B cell (primary cell): ENCODE results near the gene NUMBL. TPM values are rescaled to one million over a fixed set of nuclear protein-coding genes. Genes with fewer than 3 reads are reported as not detected.

Source experiments
- ATAC-seq: fragments of 200-7000 bp; cut with Tn5 transposase; one replicate; pipeline ENCODE4 v1.10.0; 2021; ENCODE audit warnings: low read depth, mild to moderate bottlenecking, moderate number of reproducible peaks, moderate library complexity
- CTCF ChIA-PET: fragments of 350-600 bp; sonication (Branson Sonifier 250); formaldehyde crosslinking; loops from one replicate; lab custom pipeline; 2021; ENCODE audit warnings: antibody characterized with exemption, inconsistent platforms; lab: Charles Lee
- POLR2A ChIA-PET: fragments of 350-600 bp; sonication (Branson Sonifier 250); formaldehyde crosslinking; loops from one replicate; lab custom pipeline; 2021; ENCODE audit warnings: antibody characterized with exemption; lab: Charles Lee
- DNase-seq: peaks from one replicate; pipeline ENCODE4 v3.0.0; 2013
- H2AFZ ChIP-seq: 2 replicates; pipeline ENCODE4 v1.6.1; 2012; ENCODE audit warnings: mild to moderate bottlenecking, low read depth, low read length; ENCODE audit not compliant: insufficient read depth, poor library complexity, severe bottlenecking
- H3K27ac ChIP-seq, 2 donors: 1 replicate in 1 of 2; 2 replicates in 1 of 2; pipeline ENCODE4 v1.5.1; 2012 to 2013; ENCODE audit warnings: low read length in 2 of 2, mild to moderate bottlenecking in 2 of 2, moderate library complexity in 1 of 2
- H3K27me3 ChIP-seq, 4 experiments: fragments of 200-600 bp in 1 of 4; sonication (generic) in 1 of 4; replicated peaks in 1 of 4; 1 replicate in 2 of 4; 2 replicates in 2 of 4; pipeline versions ENCODE4 v1.6.1 to v1.7.0; 2013 to 2016; ENCODE audit warnings: low read length in 3 of 4, mild to moderate bottlenecking in 2 of 4, mixed read lengths in 1 of 4, moderate library complexity in 1 of 4; ENCODE audit not compliant: insufficient read depth in 4 of 4, control insufficient read depth in 3 of 4; ENCODE audit errors: control extremely low read depth in 1 of 4
- H3K36me3 ChIP-seq, 2 experiments: replicated peaks in 1 of 2; 1 replicate in 1 of 2; 2 replicates in 1 of 2; pipeline versions ENCODE4 v1.6.1 to v1.7.1; 2013; ENCODE audit warnings: low read length in 1 of 2; ENCODE audit not compliant: insufficient read depth in 2 of 2, control insufficient read depth in 1 of 2; ENCODE audit errors: control extremely low read depth in 1 of 2, extremely low read depth in 1 of 2
- H3K4me1 ChIP-seq, 2 donors: fragments of 200-600 bp in 1 of 2; sonication (generic) in 1 of 2; 1 replicate in 1 of 2; 2 replicates in 1 of 2; pipeline versions ENCODE4 v1.5.1 to v1.6.1; 2013 to 2017; ENCODE audit warnings: low read length in 2 of 2; ENCODE audit not compliant: control insufficient read depth in 2 of 2, insufficient read depth in 2 of 2
- H3K4me2 ChIP-seq: replicated peaks from 2 replicates; pipeline ENCODE3; 2012; ENCODE audit warnings: mild to moderate bottlenecking, low read depth, low read length; ENCODE audit not compliant: poor library complexity, severe bottlenecking
- H3K4me3 ChIP-seq, 5 experiments: fragments of 200-600 bp in 1 of 5; sonication (generic) in 1 of 5; 1 replicate in 3 of 5; 2 replicates in 2 of 5; pipeline versions ENCODE4 v1.5.1 to v1.7.0; 2011 to 2016; ENCODE audit warnings: low read length in 4 of 5, mild to moderate bottlenecking in 4 of 5, low read depth in 2 of 5, control low read depth in 1 of 5, moderate library complexity in 1 of 5; ENCODE audit not compliant: insufficient read depth in 1 of 5; ENCODE audit errors: control extremely low read depth in 1 of 5, extremely low read depth in 1 of 5
- H3K79me2 ChIP-seq: fragments of 200-600 bp; sonication (generic); one replicate; pipeline ENCODE4 v1.6.0; 2016; ENCODE audit warnings: low read length; ENCODE audit not compliant: control insufficient read depth, insufficient read depth
- H3K9ac ChIP-seq: fragments of 200-600 bp; sonication (generic); 2 replicates; pipeline ENCODE4 v1.6.1; 2017; ENCODE audit warnings: mild to moderate bottlenecking, low read length, moderate library complexity
- H3K9me3 ChIP-seq, 3 donors: one replicate each; pipeline versions ENCODE4 v1.6.1 to v1.7.1; 2013; ENCODE audit warnings: low read length in 2 of 3; ENCODE audit not compliant: control insufficient read depth in 2 of 3, insufficient read depth in 1 of 3; ENCODE audit errors: control extremely low read depth in 1 of 3
- H4K20me1 ChIP-seq: 2 replicates; pipeline ENCODE4 v1.6.0; 2012; ENCODE audit warnings: mild to moderate bottlenecking, low read length; ENCODE audit not compliant: insufficient read depth, control insufficient read depth, poor library complexity, severe bottlenecking
- H3K27ac Mint-ChIP-seq: one replicate; pipeline ENCODE4 v1.8.0; 2021; ENCODE audit warnings: mixed read lengths
- H3K27me3 Mint-ChIP-seq: one replicate; pipeline ENCODE4 v1.8.0; 2021; ENCODE audit warnings: mixed read lengths
- H3K4me1 Mint-ChIP-seq: one replicate; pipeline ENCODE4 v1.8.0; 2021; ENCODE audit warnings: mixed read lengths
- H3K4me3 Mint-ChIP-seq: one replicate; pipeline ENCODE4 v1.8.0; 2021; ENCODE audit warnings: mixed read lengths
- H3K9me3 Mint-ChIP-seq: one replicate; pipeline ENCODE4 v1.8.0; 2022; ENCODE audit warnings: mixed read lengths; ENCODE audit not compliant: insufficient read depth
- EZH2 ChIP-seq: IDR thresholded peaks from 2 replicates; pipeline ENCODE4 v1.6.1; 2012; ENCODE audit warnings: borderline replicate concordance, low read depth, mild to moderate bottlenecking, moderate library complexity, low read length; ENCODE audit not compliant: insufficient read depth, poor library complexity, severe bottlenecking
- WGBS: methylation state at CpG from one replicate; pipeline ENCODE4 v1.1.5; 2013; ENCODE audit warnings: missing lambda C conversion rate; ENCODE audit not compliant: insufficient coverage; 5-methylcytosine and 5-hydroxymethylcytosine counted together
- intact Hi-C: fragments of 100-400 bp; cut with micrococcal nuclease; formaldehyde crosslinking; loops from one replicate; pipeline ENCODE4 v1.10.0; 2022
- polyA plus RNA-seq: library from polyadenylated mRNA; depleted of rRNA; stranded (reverse); fragments of >200 nt; gene quantifications from 2 replicates; pipeline ENCODE4 v1.2.3, GENCODE V29; 2012
- total RNA-seq, 2 donors: library from RNA; stranded (reverse); fragments of 120-200 nt in 1 of 2; gene quantifications; 1 replicate in 1 of 2; 2 replicates in 1 of 2; pipeline versions ENCODE4 v1.2.3 to v1.2.4, GENCODE V29; 2013 to 2022
- TF ChIP-seq, protein P1 (sequence below): fragments of 200-600 bp; IDR thresholded peaks from one replicate; pipeline ENCODE4 v1.8.0; 2022; ENCODE audit warnings: antibody characterized with exemption, mild to moderate bottlenecking

NUMBL gene
- total and polyA plus RNA-seq, 2 donors (not counting 1 experiment from before 2014, with no cell fraction given) = 7.8 to 21.8 TPM

GRCh38 chr19:40616941-40617340 is 73.5 kb downstream of the NUMBL start:
- no peak overlapping the region for H3K4me3 ChIP-seq
- H4K20me1 ChIP-seq = no peaks in the 10 kb centered on the region
- intact Hi-C loops = loop anchor here (10.0 kb wide), 1 partner anchor 98 kb away; the partner anchor contains the start of genes COQ8B and ITPKC
- ChIA-PET CTCF (interaction anchor here (1.5 to 4.5 kb wide), 2 partner anchors 17 to 18 kb away, joined by 6 to 37 read pairs; partner anchors contain the start of gene LTBP4), POLR2A (interaction anchor here (0.7 kb wide), 1 partner anchor 189 kb away, joined by 3 read pairs; no protein-coding TSS in a partner anchor)
- H3K27me3 ChIP-seq = no peaks in the 10 kb centered on the region
- H3K4me1 ChIP-seq = peaks cover 11 to 20% of the 10 kb centered on the region in 2 donors
- Mint-ChIP-seq H3K9me3 (no peaks in the 10 kb centered on the region), H3K27ac (no peak overlapping the region), H3K27me3 (no peaks in the 10 kb centered on the region), H3K4me1 (peaks cover 24% of the 10 kb centered on the region), H3K4me3 (no peak overlapping the region)
- no peak for ATAC-seq
- no peak for DNase-seq
- H3K27ac ChIP-seq = no peak overlapping the region
- peaks cover 0 to 9% (median 0%) of the 10 kb centered on the region in 3 donors for H3K9me3 ChIP-seq
- H3K9ac ChIP-seq = no peak overlapping the region
- H3K4me2 ChIP-seq = no peak overlapping the region
- no peak overlapping the region for H2AFZ ChIP-seq
- H3K79me2 ChIP-seq = no peaks in the 10 kb centered on the region
- TF ChIP-seq, protein P1, sequence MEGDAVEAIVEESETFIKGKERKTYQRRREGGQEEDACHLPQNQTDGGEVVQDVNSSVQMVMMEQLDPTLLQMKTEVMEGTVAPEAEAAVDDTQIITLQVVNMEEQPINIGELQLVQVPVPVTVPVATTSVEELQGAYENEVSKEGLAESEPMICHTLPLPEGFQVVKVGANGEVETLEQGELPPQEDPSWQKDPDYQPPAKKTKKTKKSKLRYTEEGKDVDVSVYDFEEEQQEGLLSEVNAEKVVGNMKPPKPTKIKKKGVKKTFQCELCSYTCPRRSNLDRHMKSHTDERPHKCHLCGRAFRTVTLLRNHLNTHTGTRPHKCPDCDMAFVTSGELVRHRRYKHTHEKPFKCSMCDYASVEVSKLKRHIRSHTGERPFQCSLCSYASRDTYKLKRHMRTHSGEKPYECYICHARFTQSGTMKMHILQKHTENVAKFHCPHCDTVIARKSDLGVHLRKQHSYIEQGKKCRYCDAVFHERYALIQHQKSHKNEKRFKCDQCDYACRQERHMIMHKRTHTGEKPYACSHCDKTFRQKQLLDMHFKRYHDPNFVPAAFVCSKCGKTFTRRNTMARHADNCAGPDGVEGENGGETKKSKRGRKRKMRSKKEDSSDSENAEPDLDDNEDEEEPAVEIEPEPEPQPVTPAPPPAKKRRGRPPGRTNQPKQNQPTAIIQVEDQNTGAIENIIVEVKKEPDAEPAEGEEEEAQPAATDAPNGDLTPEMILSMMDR = no peak
- TF ChIP-seq EZH2 = no peak
- over 99% methylated on average over 14 of the region's 17 CpGs for WGBS
- H3K36me3 ChIP-seq = peaks cover 0 to 7% of the 10 kb centered on the region in 2 experiments

DNA sequence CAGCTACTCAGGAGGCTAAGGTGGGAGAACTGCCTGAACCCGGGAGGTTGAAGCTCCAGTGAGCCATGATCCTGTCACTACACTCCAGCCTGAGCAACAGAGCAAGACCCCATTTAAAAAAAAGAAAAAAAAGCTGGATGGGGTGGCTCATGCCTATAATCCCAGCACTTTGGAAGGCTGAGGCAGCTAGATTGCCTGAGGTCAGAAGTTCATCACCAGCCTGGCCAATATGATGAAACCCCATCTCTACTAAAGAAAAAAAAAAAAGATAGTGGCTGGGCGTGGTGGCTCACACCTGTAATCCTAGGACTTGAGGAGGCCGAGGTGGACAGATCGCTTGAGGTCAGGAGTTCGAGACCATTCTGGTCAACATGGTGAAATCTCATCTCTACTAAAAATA is 74.3 kb downstream of the NUMBL start:
- Histone ChIP-seq H3K27ac (no peak overlapping the region), H3K36me3 (peaks cover 0 to 5% of the 10 kb centered on the region in 2 experiments), H2AFZ (no peak overlapping the region), H4K20me1 (no peaks in the 10 kb centered on the region), H3K4me3 (no peak overlapping the region), H3K4me2 (no peak overlapping the region), H3K27me3 (no peaks in the 10 kb centered on the region), H3K79me2 (no peaks in the 10 kb centered on the region), H3K4me1 (peaks cover 11 to 20% of the 10 kb centered on the region in 2 donors), H3K9ac (no peak overlapping the region), H3K9me3 (peaks cover 0 to 9% (median 0%) of the 10 kb centered on the region in 3 donors)
- TF ChIP-seq, protein P1 = no peak
- no peak for TF ChIP-seq EZH2
- POLR2A ChIA-PET = interaction anchor here (0.7 kb wide), 1 partner anchor 190 kb away, joined by 3 read pairs; no protein-coding TSS in a partner anchor
- no peaks in the 10 kb centered on the region for H3K27me3 Mint-ChIP-seq
- H3K4me3 Mint-ChIP-seq = no peak overlapping the region
- intact Hi-C loops = loop anchor here (10.0 kb wide), 1 partner anchor 99 kb away; the partner anchor contains the start of genes COQ8B and ITPKC
- no peak for ATAC-seq
- H3K9me3 Mint-ChIP-seq = no peaks in the 10 kb centered on the region
- WGBS = 88% methylated on average over 4 of the region's 5 CpGs
- peaks cover 24% of the 10 kb centered on the region for H3K4me1 Mint-ChIP-seq
- CTCF ChIA-PET = interaction anchor here (1.1 to 4.5 kb wide), 3 partner anchors 16 to 152 kb away, joined by 4 to 37 read pairs (median 6); partner anchors contain the start of gene LTBP4
- DNase-seq = no peak
- H3K27ac Mint-ChIP-seq = no peak overlapping the region
